K562 (cell line): Measurements from ENCODE around the gene JPT1. TPM values are rescaled to one million over a fixed set of nuclear protein-coding genes. Genes with fewer than 3 reads are reported as not detected.

Source experiments
- AFF1 ChIP-seq, 2 experiments: fragments of 450-650 bp; IDR thresholded peaks; 2 replicates each; pipeline ENCODE4 v1.6.1; 2018; ENCODE audit warnings: mild to moderate bottlenecking in 2 of 2, low read depth in 1 of 2; ENCODE audit not compliant: partially characterized antibody in 2 of 2
- CC2D1A ChIP-seq: fragments of 450-650 bp; IDR thresholded peaks from 2 replicates; pipeline ENCODE4 v1.6.1; 2017; ENCODE audit warnings: mild to moderate bottlenecking
- ETV6 ChIP-seq, 3 experiments: fragments of 150-350 bp in 1 of 3; sonication (generic) in 1 of 3; formaldehyde crosslinking in 1 of 3; IDR thresholded peaks; 2 replicates each; pipeline versions ENCODE4 v1.6.1 to v1.8.0; 2014 to 2022; ENCODE audit warnings: borderline replicate concordance in 2 of 3, low read depth in 2 of 3, antibody characterized with exemption in 1 of 3, low read length in 1 of 3, mild to moderate bottlenecking in 1 of 3, missing genetic modification reagents in 1 of 3
- FOXP4 ChIP-seq: sonication (generic); formaldehyde crosslinking; IDR thresholded peaks from 2 replicates; pipeline ENCODE4 v1.8.0; 2022; ENCODE audit warnings: mild to moderate bottlenecking, missing genetic modification reagents, borderline replicate concordance
- HDAC1 ChIP-seq, 2 experiments: fragments of 450-650 bp; IDR thresholded peaks; 2 replicates each; pipeline ENCODE4 v1.6.1; 2016 to 2017; ENCODE audit warnings: inconsistent platforms in 1 of 2, mild to moderate bottlenecking in 1 of 2, moderate library complexity in 1 of 2
- MECOM ChIP-seq: fragments of 250-450 bp; sonication (Bioruptor Pico); IDR thresholded peaks from 2 replicates; pipeline ENCODE4 v1.8.0; 2022; ENCODE audit warnings: inconsistent platforms
- MLLT1 ChIP-seq, 2 experiments: fragments of 450-650 bp; IDR thresholded peaks; 2 replicates each; pipeline ENCODE4 v1.6.1; 2016
- MTA3 ChIP-seq: fragments of 450-650 bp; formaldehyde crosslinking; IDR thresholded peaks from 2 replicates; pipeline ENCODE4 v1.6.1; 2017; ENCODE audit warnings: mild to moderate bottlenecking, borderline replicate concordance
- POLR3G ChIP-seq: IDR thresholded peaks from 2 replicates; pipeline ENCODE4 v1.6.1; 2011; ENCODE audit not compliant: insufficient read length, insufficient replicate concordance; ENCODE audit errors: extremely low read depth
- U2AF1 ChIP-seq: fragments of 200-400 bp; formaldehyde crosslinking; optimal IDR thresholded peaks from 2 replicates; pipeline ENCODE3; 2017; ENCODE audit warnings: mild to moderate bottlenecking, low read depth, low read length, moderate library complexity
- ZNF511 ChIP-seq: sonication (generic); formaldehyde crosslinking; IDR thresholded peaks from 2 replicates; pipeline ENCODE4 v1.8.0; 2022; ENCODE audit warnings: mild to moderate bottlenecking, missing genetic modification reagents
- ZNF75A ChIP-seq: fragments of 450-650 bp; formaldehyde crosslinking; IDR thresholded peaks from 2 replicates; pipeline ENCODE4 v1.4.0; 2020; ENCODE audit warnings: mild to moderate bottlenecking
- polyA plus RNA-seq, 8 experiments: library from polyadenylated mRNA; depleted of rRNA in 4 of 8; stranded (reverse) in 5 of 8; unstranded in 3 of 8; fragments of >200 nt; fragmentation: Nextera tagmentation in 2 of 8; fragmentation: Illumina TruSeq in 1 of 8; extraction: Ambion mirVana in 2 of 8; extraction: Trizol in 1 of 8; gene quantifications; 2 replicates each; pipeline versions ENCODE4 v1.2.1 to v1.2.3, GENCODE V29; 2011 to 2014; ENCODE audit warnings: inconsistent platforms in 1 of 8, missing spikeins in 1 of 8
- total RNA-seq, 7 experiments: library from RNA; depleted of rRNA in 6 of 7; stranded (reverse); fragments of >200 nt in 6 of 7; fragmentation: Illumina TruSeq in 2 of 7; extraction: Trizol in 2 of 7; gene quantifications; 2 replicates each; pipeline versions ENCODE4 v1.2.1 to v1.2.3, GENCODE V29; 2011 to 2021; ENCODE audit warnings: low replicate concordance in 1 of 7

Gene JPT1
- total and polyA plus RNA-seq, 9 of the 15 experiments (the other 6 are each of a cell fraction or from before 2014, with no cell fraction given), result 56.7 to 292 (median 144) TPM

GRCh38 chr17:75183999-75184884 lies 29.9 kb upstream of the JPT1 start (continued):
- no peak for TF ChIP-seq ZNF75A (CRISPR knock-in tag)
- TF ChIP-seq FOXP4 (CRISPR knock-in tag), result no peak
- TF ChIP-seq MTA3, result no peak
- no peak for TF ChIP-seq AFF1 (IDR thresholded peaks at IDR 0.05; ENCODE audit: low read depth in 1 of 2, partially characterized antibody in 2 of 2)
- no peak for TF ChIP-seq U2AF1
- no peak for TF ChIP-seq MECOM (CRISPR knock-in tag)
- TF ChIP-seq POLR3G, result no peak
- TF ChIP-seq CC2D1A, result 0 out of 2 replicates have a peak, but pooled peaks have one; percentile 17
- no peak for TF ChIP-seq ETV6 (IDR thresholded peaks at IDR 0.05; ENCODE audit: borderline replicate concordance in 1 of 2, low read depth in 2 of 2, low read length in 1 of 2)
- TF ChIP-seq ETV6 (CRISPR knock-in tag; IDR thresholded peaks at IDR 0.05; ENCODE audit: borderline replicate concordance), result no peak
- no peak for TF ChIP-seq ZNF511 (CRISPR knock-in tag)
- 0 out of 4 replicates have a peak, but pooled peaks of 1 of the 2 experiments have one; percentile 38 for TF ChIP-seq MLLT1 (IDR thresholded peaks at IDR 0.05)
- peak in 1 of 2 experiments; percentile 23; a peak in 1 of 4 replicates for TF ChIP-seq HDAC1 (IDR thresholded peaks at IDR 0.05)
